ENCODE measurements around the gene LRRC57. TPM values are rescaled to one million over a fixed set of nuclear protein-coding genes. Genes with fewer than 3 reads are reported as not detected.

Gene LRRC57
- total and polyA plus RNA-seq, 2 of the 13 experiments (the other 11 are each of a cell fraction or from before 2014, with no cell fraction given): 5.8 to 14.8 TPM

- TF ChIP-seq, protein P1, sequence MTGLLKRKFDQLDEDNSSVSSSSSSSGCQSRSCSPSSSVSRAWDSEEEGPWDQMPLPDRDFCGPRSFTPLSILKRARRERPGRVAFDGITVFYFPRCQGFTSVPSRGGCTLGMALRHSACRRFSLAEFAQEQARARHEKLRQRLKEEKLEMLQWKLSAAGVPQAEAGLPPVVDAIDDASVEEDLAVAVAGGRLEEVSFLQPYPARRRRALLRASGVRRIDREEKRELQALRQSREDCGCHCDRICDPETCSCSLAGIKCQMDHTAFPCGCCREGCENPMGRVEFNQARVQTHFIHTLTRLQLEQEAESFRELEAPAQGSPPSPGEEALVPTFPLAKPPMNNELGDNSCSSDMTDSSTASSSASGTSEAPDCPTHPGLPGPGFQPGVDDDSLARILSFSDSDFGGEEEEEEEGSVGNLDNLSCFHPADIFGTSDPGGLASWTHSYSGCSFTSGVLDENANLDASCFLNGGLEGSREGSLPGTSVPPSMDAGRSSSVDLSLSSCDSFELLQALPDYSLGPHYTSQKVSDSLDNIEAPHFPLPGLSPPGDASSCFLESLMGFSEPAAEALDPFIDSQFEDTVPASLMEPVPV (CRISPR knock-in tag; IDR thresholded peaks at IDR 0.05): peak; percentile 79
- TF ChIP-seq CREB1 (IDR thresholded peaks at IDR 0.05) (peak; percentile 32), CREB1 (CRISPR knock-in tag; IDR thresholded peaks at IDR 0.05) (no peak), TERF1 (CRISPR knock-in tag; IDR thresholded peaks at IDR 0.05) (no peak), ZBTB39 (CRISPR knock-in tag; IDR thresholded peaks at IDR 0.05) (no peak), HOXA7 (CRISPR knock-in tag; IDR thresholded peaks at IDR 0.05) (no peak), RFXANK (CRISPR knock-in tag; IDR thresholded peaks at IDR 0.05) (no peak), ZFY (CRISPR knock-in tag; IDR thresholded peaks at IDR 0.05) (no peak; the same call in 1 of the 2 replicates), ZNF317 (CRISPR knock-in tag; IDR thresholded peaks at IDR 0.05) (no peak), LCORL (IDR thresholded peaks at IDR 0.05) (no peak), LCORL (CRISPR knock-in tag; IDR thresholded peaks at IDR 0.05) (peak; percentile 88), ZFP36L2 (CRISPR knock-in tag; IDR thresholded peaks at IDR 0.05) (no peak), HINFP (CRISPR knock-in tag; IDR thresholded peaks at IDR 0.05; ENCODE audit: low read depth) (peak; percentile 92)
- TF ChIP-seq, protein P2, sequence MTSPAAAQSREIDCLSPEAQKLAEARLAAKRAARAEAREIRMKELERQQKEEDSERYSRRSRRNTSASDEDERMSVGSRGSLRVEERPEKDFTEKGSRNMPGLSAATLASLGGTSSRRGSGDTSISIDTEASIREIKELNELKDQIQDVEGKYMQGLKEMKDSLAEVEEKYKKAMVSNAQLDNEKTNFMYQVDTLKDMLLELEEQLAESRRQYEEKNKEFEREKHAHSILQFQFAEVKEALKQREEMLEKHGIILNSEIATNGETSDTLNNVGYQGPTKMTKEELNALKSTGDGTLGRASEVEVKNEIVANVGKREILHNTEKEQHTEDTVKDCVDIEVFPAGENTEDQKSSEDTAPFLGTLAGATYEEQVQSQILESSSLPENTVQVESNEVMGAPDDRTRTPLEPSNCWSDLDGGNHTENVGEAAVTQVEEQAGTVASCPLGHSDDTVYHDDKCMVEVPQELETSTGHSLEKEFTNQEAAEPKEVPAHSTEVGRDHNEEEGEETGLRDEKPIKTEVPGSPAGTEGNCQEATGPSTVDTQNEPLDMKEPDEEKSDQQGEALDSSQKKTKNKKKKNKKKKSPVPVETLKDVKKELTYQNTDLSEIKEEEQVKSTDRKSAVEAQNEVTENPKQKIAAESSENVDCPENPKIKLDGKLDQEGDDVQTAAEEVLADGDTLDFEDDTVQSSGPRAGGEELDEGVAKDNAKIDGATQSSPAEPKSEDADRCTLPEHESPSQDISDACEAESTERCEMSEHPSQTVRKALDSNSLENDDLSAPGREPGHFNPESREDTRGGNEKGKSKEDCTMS (CRISPR knock-in tag; conservative IDR thresholded peaks at IDR 0.05): no peak
- TF ChIP-seq, protein P3, sequence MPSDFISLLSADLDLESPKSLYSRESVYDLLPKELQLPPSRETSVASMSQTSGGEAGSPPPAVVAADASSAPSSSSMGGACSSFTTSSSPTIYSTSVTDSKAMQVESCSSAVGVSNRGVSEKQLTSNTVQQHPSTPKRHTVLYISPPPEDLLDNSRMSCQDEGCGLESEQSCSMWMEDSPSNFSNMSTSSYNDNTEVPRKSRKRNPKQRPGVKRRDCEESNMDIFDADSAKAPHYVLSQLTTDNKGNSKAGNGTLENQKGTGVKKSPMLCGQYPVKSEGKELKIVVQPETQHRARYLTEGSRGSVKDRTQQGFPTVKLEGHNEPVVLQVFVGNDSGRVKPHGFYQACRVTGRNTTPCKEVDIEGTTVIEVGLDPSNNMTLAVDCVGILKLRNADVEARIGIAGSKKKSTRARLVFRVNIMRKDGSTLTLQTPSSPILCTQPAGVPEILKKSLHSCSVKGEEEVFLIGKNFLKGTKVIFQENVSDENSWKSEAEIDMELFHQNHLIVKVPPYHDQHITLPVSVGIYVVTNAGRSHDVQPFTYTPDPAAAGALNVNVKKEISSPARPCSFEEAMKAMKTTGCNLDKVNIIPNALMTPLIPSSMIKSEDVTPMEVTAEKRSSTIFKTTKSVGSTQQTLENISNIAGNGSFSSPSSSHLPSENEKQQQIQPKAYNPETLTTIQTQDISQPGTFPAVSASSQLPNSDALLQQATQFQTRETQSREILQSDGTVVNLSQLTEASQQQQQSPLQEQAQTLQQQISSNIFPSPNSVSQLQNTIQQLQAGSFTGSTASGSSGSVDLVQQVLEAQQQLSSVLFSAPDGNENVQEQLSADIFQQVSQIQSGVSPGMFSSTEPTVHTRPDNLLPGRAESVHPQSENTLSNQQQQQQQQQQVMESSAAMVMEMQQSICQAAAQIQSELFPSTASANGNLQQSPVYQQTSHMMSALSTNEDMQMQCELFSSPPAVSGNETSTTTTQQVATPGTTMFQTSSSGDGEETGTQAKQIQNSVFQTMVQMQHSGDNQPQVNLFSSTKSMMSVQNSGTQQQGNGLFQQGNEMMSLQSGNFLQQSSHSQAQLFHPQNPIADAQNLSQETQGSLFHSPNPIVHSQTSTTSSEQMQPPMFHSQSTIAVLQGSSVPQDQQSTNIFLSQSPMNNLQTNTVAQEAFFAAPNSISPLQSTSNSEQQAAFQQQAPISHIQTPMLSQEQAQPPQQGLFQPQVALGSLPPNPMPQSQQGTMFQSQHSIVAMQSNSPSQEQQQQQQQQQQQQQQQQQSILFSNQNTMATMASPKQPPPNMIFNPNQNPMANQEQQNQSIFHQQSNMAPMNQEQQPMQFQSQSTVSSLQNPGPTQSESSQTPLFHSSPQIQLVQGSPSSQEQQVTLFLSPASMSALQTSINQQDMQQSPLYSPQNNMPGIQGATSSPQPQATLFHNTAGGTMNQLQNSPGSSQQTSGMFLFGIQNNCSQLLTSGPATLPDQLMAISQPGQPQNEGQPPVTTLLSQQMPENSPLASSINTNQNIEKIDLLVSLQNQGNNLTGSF (CRISPR knock-in tag; IDR thresholded peaks at IDR 0.05): no peak
Observed at GRCh38 chr15:42575188-42576039, 26.8 kb upstream of the LRRC57 start, which contains the start of gene STARD9 (continued).

Data from HepG2 (cell line).